K562 (cell line): ENCODE measurements around the gene LIN28A.
A peak's percentile ranks its signal among the peaks of the same experiment; 100 is the strongest.

Experiments used
- HDAC2 ChIP-seq: fragments of 450-650 bp; IDR thresholded peaks from 2 replicates; pipeline ENCODE4 v1.6.1; 2016; ENCODE audit warnings: mild to moderate bottlenecking
- JUN ChIP-seq, 2 experiments: sonication (generic) in 1 of 2; formaldehyde crosslinking in 1 of 2; IDR thresholded peaks; 2 replicates each; pipeline versions ENCODE4 v1.6.1 to v1.8.0; 2012 to 2022; ENCODE audit warnings: borderline replicate concordance in 2 of 2, mild to moderate bottlenecking in 2 of 2, improper control_type of control experiment in 1 of 2, low read depth in 1 of 2, low read length in 1 of 2, missing genetic modification reagents in 1 of 2
- MED1 ChIP-seq: sonication (generic); formaldehyde crosslinking; IDR thresholded peaks from 2 replicates; pipeline ENCODE4 v1.8.1; 2023; ENCODE audit warnings: missing genetic modification reagents, borderline replicate concordance
- MEF2A ChIP-seq: IDR thresholded peaks from 2 replicates; pipeline ENCODE4 v1.6.1; 2011; ENCODE audit warnings: low read depth, mild to moderate bottlenecking, low read length, moderate library complexity; ENCODE audit not compliant: control insufficient read depth
- PRDM10 ChIP-seq: fragments of 450-650 bp; IDR thresholded peaks from 2 replicates; pipeline ENCODE4 v1.6.1; 2018; ENCODE audit not compliant: partially characterized antibody
- ZHX1 ChIP-seq: fragments of 150-350 bp; conservative IDR thresholded peaks from 2 replicates; pipeline ENCODE4 v1.6.1; 2014; ENCODE audit warnings: low read length
- ZNF639 ChIP-seq, 2 experiments: fragments of 200-800 bp in 1 of 2; sonication (Bioruptor generic) in 1 of 2; sonication (generic) in 1 of 2; formaldehyde crosslinking in 1 of 2; IDR thresholded peaks in 1 of 2; conservative IDR thresholded peaks in 1 of 2; 2 replicates each; pipeline versions ENCODE4 v1.5.0 to v1.6.1; 2016 to 2020; ENCODE audit warnings: missing compliant biosample characterization in 1 of 2, missing genetic modification characterization in 1 of 2, missing genetic modification reagents in 1 of 2
- TF ChIP-seq, protein P1 (sequence below), 3 experiments: IDR thresholded peaks in 2 of 3; conservative IDR thresholded peaks in 1 of 3; 2 replicates each; pipeline ENCODE4 v1.5.1; 2011 to 2012; ENCODE audit warnings: low read length in 3 of 3, mild to moderate bottlenecking in 3 of 3, control low read depth in 2 of 3, improper control_type of control experiment in 1 of 3, inconsistent platforms in 1 of 3, low read depth in 1 of 3, mixed read lengths in 1 of 3, moderate library complexity in 1 of 3; ENCODE audit not compliant: insufficient read depth in 2 of 3
- TF ChIP-seq, protein P2 (sequence below): sonication (generic); formaldehyde crosslinking; IDR thresholded peaks from 2 replicates; pipeline ENCODE4 v1.8.0; 2022; ENCODE audit warnings: mild to moderate bottlenecking, missing genetic modification reagents, borderline replicate concordance
- TF ChIP-seq, protein P3 (sequence below): sonication (generic); formaldehyde crosslinking; IDR thresholded peaks from 2 replicates; pipeline ENCODE4 v1.8.1; 2023; ENCODE audit warnings: mild to moderate bottlenecking, missing genetic modification reagents

DNA sequence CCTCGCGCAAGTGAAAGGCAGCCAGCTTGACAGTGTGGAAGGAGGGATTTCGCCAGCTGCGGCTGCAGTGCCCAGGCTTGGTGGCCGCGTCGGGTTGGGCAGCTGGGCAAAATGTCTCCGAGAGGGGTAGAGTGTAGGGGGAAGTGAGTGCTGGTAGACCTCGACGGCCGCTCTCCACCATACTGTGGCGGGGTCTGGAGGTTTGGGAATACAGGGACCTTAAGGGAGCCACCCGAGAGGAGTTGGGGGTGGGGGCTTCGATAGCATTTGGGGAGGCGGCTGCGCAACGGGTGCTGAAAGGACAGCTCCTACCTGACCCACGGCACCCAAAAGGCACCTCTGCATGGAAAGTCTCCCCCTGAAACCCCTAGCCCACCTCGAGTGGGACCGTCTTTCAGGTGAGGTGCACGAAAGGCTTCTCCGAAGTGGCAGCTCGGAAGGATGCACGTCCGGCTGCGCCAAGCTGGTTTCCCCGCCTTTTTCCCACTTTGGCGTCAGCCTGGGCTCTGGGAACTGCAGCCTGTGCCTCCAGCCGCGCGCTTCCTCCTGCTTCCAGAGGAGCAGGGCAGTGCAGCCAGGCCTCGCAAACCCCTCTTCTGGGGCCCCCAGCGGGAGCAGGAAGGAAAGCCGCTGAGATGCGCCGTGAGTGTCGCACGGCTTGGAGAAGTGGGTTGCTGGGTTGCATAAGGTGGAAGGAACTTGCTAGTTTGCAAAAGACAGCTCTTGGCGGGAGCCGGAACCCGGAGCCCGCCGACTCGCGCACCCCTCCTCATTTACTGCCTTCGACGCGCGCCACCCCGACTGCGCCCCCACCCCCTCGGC lies 61.1 kb downstream of the LIN28A start:
- TF ChIP-seq, protein P1, sequence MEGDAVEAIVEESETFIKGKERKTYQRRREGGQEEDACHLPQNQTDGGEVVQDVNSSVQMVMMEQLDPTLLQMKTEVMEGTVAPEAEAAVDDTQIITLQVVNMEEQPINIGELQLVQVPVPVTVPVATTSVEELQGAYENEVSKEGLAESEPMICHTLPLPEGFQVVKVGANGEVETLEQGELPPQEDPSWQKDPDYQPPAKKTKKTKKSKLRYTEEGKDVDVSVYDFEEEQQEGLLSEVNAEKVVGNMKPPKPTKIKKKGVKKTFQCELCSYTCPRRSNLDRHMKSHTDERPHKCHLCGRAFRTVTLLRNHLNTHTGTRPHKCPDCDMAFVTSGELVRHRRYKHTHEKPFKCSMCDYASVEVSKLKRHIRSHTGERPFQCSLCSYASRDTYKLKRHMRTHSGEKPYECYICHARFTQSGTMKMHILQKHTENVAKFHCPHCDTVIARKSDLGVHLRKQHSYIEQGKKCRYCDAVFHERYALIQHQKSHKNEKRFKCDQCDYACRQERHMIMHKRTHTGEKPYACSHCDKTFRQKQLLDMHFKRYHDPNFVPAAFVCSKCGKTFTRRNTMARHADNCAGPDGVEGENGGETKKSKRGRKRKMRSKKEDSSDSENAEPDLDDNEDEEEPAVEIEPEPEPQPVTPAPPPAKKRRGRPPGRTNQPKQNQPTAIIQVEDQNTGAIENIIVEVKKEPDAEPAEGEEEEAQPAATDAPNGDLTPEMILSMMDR (IDR thresholded peaks at IDR 0.05 in 2 of 3, conservative IDR thresholded peaks at IDR 0.05 in 1 of 3; ENCODE audit: insufficient read depth in 2 of 3, low read depth in 1 of 3, low read length in 3 of 3): peak in 2 of 3 experiments; percentile 12 to 22; a peak in 2 of 6 replicates
- TF ChIP-seq, protein P2, sequence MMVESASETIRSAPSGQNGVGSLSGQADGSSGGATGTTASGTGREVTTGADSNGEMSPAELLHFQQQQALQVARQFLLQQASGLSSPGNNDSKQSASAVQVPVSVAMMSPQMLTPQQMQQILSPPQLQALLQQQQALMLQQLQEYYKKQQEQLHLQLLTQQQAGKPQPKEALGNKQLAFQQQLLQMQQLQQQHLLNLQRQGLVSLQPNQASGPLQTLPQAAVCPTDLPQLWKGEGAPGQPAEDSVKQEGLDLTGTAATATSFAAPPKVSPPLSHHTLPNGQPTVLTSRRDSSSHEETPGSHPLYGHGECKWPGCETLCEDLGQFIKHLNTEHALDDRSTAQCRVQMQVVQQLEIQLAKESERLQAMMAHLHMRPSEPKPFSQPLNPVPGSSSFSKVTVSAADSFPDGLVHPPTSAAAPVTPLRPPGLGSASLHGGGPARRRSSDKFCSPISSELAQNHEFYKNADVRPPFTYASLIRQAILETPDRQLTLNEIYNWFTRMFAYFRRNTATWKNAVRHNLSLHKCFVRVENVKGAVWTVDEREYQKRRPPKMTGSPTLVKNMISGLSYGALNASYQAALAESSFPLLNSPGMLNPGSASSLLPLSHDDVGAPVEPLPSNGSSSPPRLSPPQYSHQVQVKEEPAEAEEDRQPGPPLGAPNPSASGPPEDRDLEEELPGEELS (CRISPR knock-in tag): no peak
- TF ChIP-seq MEF2A (no peak), PRDM10 (no peak), HDAC2 (peak; percentile 86), ZNF639 (CRISPR knock-in tag; conservative IDR thresholded peaks at IDR 0.05 in 1 of 2, IDR thresholded peaks at IDR 0.05 in 1 of 2) (no peak), ZHX1 (no peak; the same call in 1 of the 2 replicates), MED1 (CRISPR knock-in tag) (no peak), JUN (IDR thresholded peaks at IDR 0.05; ENCODE audit: borderline replicate concordance, low read depth, low read length) (0 out of 2 replicates have a peak, but pooled peaks have one; percentile 5), JUN (CRISPR knock-in tag; IDR thresholded peaks at IDR 0.05; ENCODE audit: borderline replicate concordance) (no peak)
- TF ChIP-seq, protein P3, sequence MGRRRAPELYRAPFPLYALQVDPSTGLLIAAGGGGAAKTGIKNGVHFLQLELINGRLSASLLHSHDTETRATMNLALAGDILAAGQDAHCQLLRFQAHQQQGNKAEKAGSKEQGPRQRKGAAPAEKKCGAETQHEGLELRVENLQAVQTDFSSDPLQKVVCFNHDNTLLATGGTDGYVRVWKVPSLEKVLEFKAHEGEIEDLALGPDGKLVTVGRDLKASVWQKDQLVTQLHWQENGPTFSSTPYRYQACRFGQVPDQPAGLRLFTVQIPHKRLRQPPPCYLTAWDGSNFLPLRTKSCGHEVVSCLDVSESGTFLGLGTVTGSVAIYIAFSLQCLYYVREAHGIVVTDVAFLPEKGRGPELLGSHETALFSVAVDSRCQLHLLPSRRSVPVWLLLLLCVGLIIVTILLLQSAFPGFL: no peak
